Testis (tissue), 2 donors: ENCODE results near the gene PPME1.

Source experiments
- POLR2A ChIP-seq: fragments of 450-650 bp; IDR thresholded peaks from one replicate; pipeline ENCODE4 v1.6.1; 2017; ENCODE audit warnings: antibody characterized with exemption, mild to moderate bottlenecking, moderate library complexity
- TF ChIP-seq, protein P1 (sequence below), 3 experiments: fragments of 450-650 bp in 2 of 3; fragments of 200-600 bp in 1 of 3; sonication (generic) in 1 of 3; IDR thresholded peaks; one replicate each; pipeline ENCODE4 v1.5.1; 2016 to 2019; ENCODE audit warnings: antibody characterized with exemption in 3 of 3, mild to moderate bottlenecking in 2 of 3, moderate library complexity in 1 of 3

DNA sequence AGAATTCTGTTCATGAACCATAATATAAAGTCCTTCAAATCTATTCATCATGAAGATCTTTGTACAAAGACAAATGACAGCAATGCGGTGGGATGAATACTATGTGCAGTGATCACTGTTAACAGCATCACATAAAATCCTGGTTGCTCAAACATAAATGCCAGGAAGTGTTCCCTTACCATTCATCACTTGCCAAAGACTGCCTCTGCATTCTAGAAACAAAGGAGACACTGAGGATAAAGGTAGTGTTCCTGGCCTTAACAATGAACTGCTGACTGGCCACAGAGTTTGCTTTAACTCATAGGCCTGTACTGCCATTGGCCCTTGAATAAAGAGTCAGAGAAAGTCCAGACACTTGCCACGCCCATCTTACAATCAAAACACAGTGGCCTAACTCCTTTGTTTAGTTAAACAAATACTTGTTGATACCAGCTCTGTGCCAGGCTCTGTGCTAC is 29.8 kb upstream of the PPME1 start:
- TF ChIP-seq, protein P1, sequence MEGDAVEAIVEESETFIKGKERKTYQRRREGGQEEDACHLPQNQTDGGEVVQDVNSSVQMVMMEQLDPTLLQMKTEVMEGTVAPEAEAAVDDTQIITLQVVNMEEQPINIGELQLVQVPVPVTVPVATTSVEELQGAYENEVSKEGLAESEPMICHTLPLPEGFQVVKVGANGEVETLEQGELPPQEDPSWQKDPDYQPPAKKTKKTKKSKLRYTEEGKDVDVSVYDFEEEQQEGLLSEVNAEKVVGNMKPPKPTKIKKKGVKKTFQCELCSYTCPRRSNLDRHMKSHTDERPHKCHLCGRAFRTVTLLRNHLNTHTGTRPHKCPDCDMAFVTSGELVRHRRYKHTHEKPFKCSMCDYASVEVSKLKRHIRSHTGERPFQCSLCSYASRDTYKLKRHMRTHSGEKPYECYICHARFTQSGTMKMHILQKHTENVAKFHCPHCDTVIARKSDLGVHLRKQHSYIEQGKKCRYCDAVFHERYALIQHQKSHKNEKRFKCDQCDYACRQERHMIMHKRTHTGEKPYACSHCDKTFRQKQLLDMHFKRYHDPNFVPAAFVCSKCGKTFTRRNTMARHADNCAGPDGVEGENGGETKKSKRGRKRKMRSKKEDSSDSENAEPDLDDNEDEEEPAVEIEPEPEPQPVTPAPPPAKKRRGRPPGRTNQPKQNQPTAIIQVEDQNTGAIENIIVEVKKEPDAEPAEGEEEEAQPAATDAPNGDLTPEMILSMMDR (IDR thresholded peaks at IDR 0.05), result no peak
- no peak for TF ChIP-seq POLR2A
